SU-DHL-6 (cell line): ENCODE data around the gene PRAC2.

Source experiments
- EZH2phosphoT487 ChIP-seq: fragments of 200-600 bp; sonication (generic), shearing (Covaris generic); conservative IDR thresholded peaks from 2 replicates; pipeline ENCODE4 v1.6.1; 2018; ENCODE audit warnings: mild to moderate bottlenecking, antibody characterized with exemption, low read length, moderate library complexity, mixed read lengths
- TF ChIP-seq, protein P1 (sequence below): fragments of 200-600 bp; sonication (generic); IDR thresholded peaks from one replicate; pipeline ENCODE4 v1.5.1; 2017; ENCODE audit warnings: antibody characterized with exemption, mild to moderate bottlenecking, low read length, moderate library complexity; ENCODE audit not compliant: insufficient read depth, poor library complexity, severe bottlenecking

DNA sequence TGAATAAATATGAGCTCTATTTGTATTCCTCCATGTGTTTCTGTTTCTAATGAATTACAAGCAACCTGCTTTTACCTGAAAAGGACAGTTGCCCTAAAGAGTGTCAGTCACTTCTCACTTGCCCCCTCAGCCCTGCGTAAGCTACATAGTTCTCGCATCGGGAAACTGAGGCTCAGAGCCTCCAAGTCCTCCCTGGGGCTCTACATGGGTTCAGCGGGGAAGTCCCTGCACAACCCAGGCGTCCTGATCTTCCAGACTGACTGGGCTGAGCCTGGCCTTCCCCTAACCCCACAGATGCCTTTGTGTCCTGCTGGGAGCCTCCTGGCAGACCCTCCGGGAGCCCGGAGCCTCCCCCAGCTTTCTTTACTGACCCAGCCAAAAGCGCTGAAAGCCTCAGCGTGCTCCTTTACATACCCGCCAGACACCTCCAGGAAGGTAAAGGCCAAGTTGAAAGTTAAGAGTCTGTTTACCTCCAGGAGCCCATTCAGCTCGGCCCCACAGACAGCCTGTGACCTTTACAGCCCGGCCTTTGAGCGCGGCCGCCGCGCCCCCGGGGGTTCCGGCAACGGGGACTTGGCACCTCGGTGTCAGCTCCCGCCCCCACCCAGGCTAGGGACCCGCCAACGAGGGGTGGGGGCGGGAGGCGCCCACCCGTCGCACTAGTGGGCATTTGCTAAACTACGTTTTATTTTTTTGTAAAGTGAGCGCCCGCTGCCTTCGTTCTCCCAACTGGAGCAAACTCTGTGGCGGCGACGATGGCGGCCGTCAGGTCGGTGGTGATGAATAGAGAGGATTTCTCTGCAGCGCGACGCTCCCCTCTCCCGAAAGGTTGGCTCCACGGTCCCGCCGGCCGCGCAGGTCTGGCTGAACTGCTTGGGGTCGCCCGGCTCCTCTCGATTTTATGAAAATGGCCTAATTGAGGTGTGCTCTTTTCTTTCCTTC lies 10.0 kb downstream of the PRAC2 start:
- TF ChIP-seq, protein P1, sequence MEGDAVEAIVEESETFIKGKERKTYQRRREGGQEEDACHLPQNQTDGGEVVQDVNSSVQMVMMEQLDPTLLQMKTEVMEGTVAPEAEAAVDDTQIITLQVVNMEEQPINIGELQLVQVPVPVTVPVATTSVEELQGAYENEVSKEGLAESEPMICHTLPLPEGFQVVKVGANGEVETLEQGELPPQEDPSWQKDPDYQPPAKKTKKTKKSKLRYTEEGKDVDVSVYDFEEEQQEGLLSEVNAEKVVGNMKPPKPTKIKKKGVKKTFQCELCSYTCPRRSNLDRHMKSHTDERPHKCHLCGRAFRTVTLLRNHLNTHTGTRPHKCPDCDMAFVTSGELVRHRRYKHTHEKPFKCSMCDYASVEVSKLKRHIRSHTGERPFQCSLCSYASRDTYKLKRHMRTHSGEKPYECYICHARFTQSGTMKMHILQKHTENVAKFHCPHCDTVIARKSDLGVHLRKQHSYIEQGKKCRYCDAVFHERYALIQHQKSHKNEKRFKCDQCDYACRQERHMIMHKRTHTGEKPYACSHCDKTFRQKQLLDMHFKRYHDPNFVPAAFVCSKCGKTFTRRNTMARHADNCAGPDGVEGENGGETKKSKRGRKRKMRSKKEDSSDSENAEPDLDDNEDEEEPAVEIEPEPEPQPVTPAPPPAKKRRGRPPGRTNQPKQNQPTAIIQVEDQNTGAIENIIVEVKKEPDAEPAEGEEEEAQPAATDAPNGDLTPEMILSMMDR, result no peak
- no peak for TF ChIP-seq EZH2phosphoT487
